ENCODE results near the gene P4HA2. TPM values are rescaled to one million over a fixed set of nuclear protein-coding genes. Genes with fewer than 3 reads are reported as not detected.
A peak's percentile ranks its signal among the peaks of the same experiment; 100 is the strongest.

Gene P4HA2
- total and polyA plus RNA-seq, 4 donors = 20.3 to 62.3 (median 37.2) TPM

- Histone ChIP-seq H3K27ac (ENCODE audit: low read depth in 1 of 2, low read length in 1 of 2) (no peak overlapping the region), H3K9me3 (ENCODE audit: control insufficient read depth in 4 of 4, insufficient read depth in 3 of 4, low read length in 3 of 4) (no peaks in the 10 kb centered on the region), H3K9ac (ENCODE audit: insufficient read depth in 1 of 2, low read length in 2 of 2) (no peak overlapping the region), H3K4me1 (ENCODE audit: control insufficient read depth in 5 of 5, insufficient read depth in 5 of 5, low read length in 5 of 5) (peaks cover 8 to 22% (median 16%) of the 10 kb centered on the region in 5 donors), H3K27me3 (ENCODE audit: control insufficient read depth in 3 of 3, insufficient read depth in 3 of 3, low read length in 2 of 3) (no peaks in the 10 kb centered on the region), H3K4me3 (no peak overlapping the region), H3K36me3 (ENCODE audit: control insufficient read depth in 4 of 4, insufficient read depth in 4 of 4, low read length in 4 of 4) (peaks cover 15 to 29% (median 24%) of the 10 kb centered on the region in 4 donors)
- DNase-seq (no peak), ATAC-seq (ENCODE audit: insufficient read depth, low FRiP score) (no peak)
- no peak for TF ChIP-seq CTCF (IDR thresholded peaks at IDR 0.05; ENCODE audit: control extremely low read depth, extremely low read depth)
- WGBS, 2 donors = 94 to 97% methylated on average over 7 of the region's 7 CpGs
Observed at GRCh38 chr5:132204371-132205135, 23.1 kb downstream of the P4HA2 start.

- ATAC-seq (ENCODE audit: insufficient read depth, low FRiP score) (no peak), DNase-seq (no peak)
- Histone ChIP-seq H3K27me3 (ENCODE audit: control insufficient read depth in 3 of 3, insufficient read depth in 3 of 3, low read length in 2 of 3) (no peaks in the 10 kb centered on the region), H3K27ac (ENCODE audit: low read depth in 1 of 2, low read length in 1 of 2) (no peak overlapping the region), H3K4me1 (ENCODE audit: control insufficient read depth in 5 of 5, insufficient read depth in 5 of 5, low read length in 5 of 5) (peaks cover 8 to 22% (median 16%) of the 10 kb centered on the region in 5 donors), H3K9ac (ENCODE audit: insufficient read depth in 1 of 2, low read length in 2 of 2) (no peak overlapping the region), H3K9me3 (ENCODE audit: control insufficient read depth in 4 of 4, insufficient read depth in 3 of 4, low read length in 3 of 4) (no peaks in the 10 kb centered on the region), H3K4me3 (no peak overlapping the region), H3K36me3 (ENCODE audit: control insufficient read depth in 4 of 4, insufficient read depth in 4 of 4, low read length in 4 of 4) (peaks cover 15 to 29% (median 26%) of the 10 kb centered on the region in 4 donors)
- TF ChIP-seq CTCF (IDR thresholded peaks at IDR 0.05; ENCODE audit: control extremely low read depth, extremely low read depth) = no peak
- 96 to 98% methylated on average over 6 of the region's 6 CpGs for WGBS, 2 donors
Observed at GRCh38 chr5:132203916-132204315, 23.7 kb downstream of the P4HA2 start.

GRCh38 chr5:132203464-132203818 is 24.2 kb downstream of the P4HA2 start:
- Histone ChIP-seq H3K4me3 (no peak overlapping the region), H3K27ac (ENCODE audit: low read depth in 1 of 2, low read length in 1 of 2) (peak overlapping the region in 1 of 2 donors; percentile 22), H3K9me3 (ENCODE audit: control insufficient read depth in 4 of 4, insufficient read depth in 3 of 4, low read length in 3 of 4) (no peaks in the 10 kb centered on the region), H3K4me1 (ENCODE audit: control insufficient read depth in 5 of 5, insufficient read depth in 5 of 5, low read length in 5 of 5) (peaks cover 8 to 22% (median 16%) of the 10 kb centered on the region in 5 donors), H3K9ac (ENCODE audit: insufficient read depth in 1 of 2, low read length in 2 of 2) (no peak overlapping the region), H3K36me3 (ENCODE audit: control insufficient read depth in 4 of 4, insufficient read depth in 4 of 4, low read length in 4 of 4) (peaks cover 15 to 29% (median 27%) of the 10 kb centered on the region in 4 donors), H3K27me3 (ENCODE audit: control insufficient read depth in 3 of 3, insufficient read depth in 3 of 3, low read length in 2 of 3) (no peaks in the 10 kb centered on the region)
- DNase-seq (no peak), ATAC-seq (ENCODE audit: insufficient read depth, low FRiP score) (no peak)
- TF ChIP-seq CTCF (IDR thresholded peaks at IDR 0.05; ENCODE audit: control extremely low read depth, extremely low read depth) = no peak
- 93 to 95% methylated on average over 4 of the region's 4 CpGs for WGBS, 2 donors
